HCT116 (cell line): ENCODE data around the gene COA3. TPM values are rescaled to one million over a fixed set of nuclear protein-coding genes. Genes with fewer than 3 reads are reported as not detected.

ENCODE experiments used
- ATAC-seq: fragments of 200-7000 bp; cut with Tn5 transposase; 2 replicates; pipeline ENCODE4 v1.9.1; 2020; ENCODE audit warnings: mild to moderate bottlenecking, moderate library complexity
- BruUV-seq: library from RNA; stranded (reverse); fragments of 400-500 nt; replicated peaks from 2 replicates; lab custom pipeline; 2021; lab: Mats Ljungman, UMichigan
- CTCF ChIA-PET: fragments of 300-600 bp; sonication (Branson Sonifier 250); formaldehyde crosslinking; loops from one replicate; lab custom pipeline; 2021; ENCODE audit warnings: antibody characterized with exemption; lab: Charles Lee
- POLR2A ChIA-PET: fragments of 300-600, 350-600 bp; sonication (Branson Sonifier 250); formaldehyde crosslinking; loops from one replicate; lab custom pipeline; 2021; ENCODE audit warnings: antibody characterized with exemption; lab: Charles Lee
- RAD21 ChIA-PET, 2 experiments: fragments of 300-600 bp; sonication (Branson Sonifier 250); formaldehyde crosslinking; loops; one replicate each; lab custom pipeline; 2023; ENCODE audit warnings: low total read pairs in 2 of 2; ENCODE audit not compliant: uncharacterized antibody in 2 of 2, unreplicated experiment in 2 of 2, low non-redundant PET in 1 of 2; lab: Charles Lee
- DNase-seq: peaks from one replicate; pipeline ENCODE4 v3.0.0-alpha.2; 2010; ENCODE audit warnings: low read depth, low spot score
- H2AFZ ChIP-seq: fragments of 200-600 bp; shearing (Covaris generic), sonication (generic); 2 replicates; pipeline ENCODE4 v1.6.1; 2017; ENCODE audit warnings: low read depth, mixed run types, mixed read lengths, antibody characterized with exemption, low read length; ENCODE audit not compliant: poor library complexity, severe bottlenecking
- H3K27ac ChIP-seq: 2 replicates; pipeline ENCODE4 v1.5.1; 2012; ENCODE audit warnings: low read depth, low read length
- H3K27me3 ChIP-seq: fragments of 200-600 bp; sonication (generic); 2 replicates; pipeline ENCODE4 v1.6.1; 2016; ENCODE audit warnings: mixed run types, low read length, mixed read lengths; ENCODE audit not compliant: insufficient read depth
- H3K36me3 ChIP-seq, 2 experiments: fragments of 200-500 bp in 1 of 2; fragments of 200-600 bp in 1 of 2; sonication (Bioruptor generic) in 1 of 2; sonication (generic) in 1 of 2; 2 replicates each; pipeline versions ENCODE4 v1.5.1 to v1.6.1; 2014 to 2016; ENCODE audit warnings: low read length in 2 of 2, inconsistent platforms in 1 of 2, mixed read lengths in 1 of 2, mixed run types in 1 of 2; ENCODE audit not compliant: insufficient read depth in 2 of 2, control insufficient read depth in 1 of 2
- H3K4me1 ChIP-seq, 2 experiments: fragments of 200-600 bp in 1 of 2; sonication (generic) in 1 of 2; 2 replicates each; pipeline versions ENCODE4 v1.5.1 to v1.6.1; 2012 to 2017; ENCODE audit warnings: low read length in 2 of 2, inconsistent platforms in 1 of 2, mild to moderate bottlenecking in 1 of 2, mixed read lengths in 1 of 2, mixed run types in 1 of 2, moderate library complexity in 1 of 2; ENCODE audit not compliant: insufficient read depth in 2 of 2, control insufficient read depth in 1 of 2
- H3K4me2 ChIP-seq: fragments of 200-600 bp; sonication (generic); 2 replicates; pipeline ENCODE4 v1.6.1; 2017; ENCODE audit warnings: mixed run types, low read length, mixed read lengths
- H3K4me3 ChIP-seq, 2 experiments: fragments of 200-600 bp in 1 of 2; sonication (generic) in 1 of 2; replicated peaks in 1 of 2; 2 replicates each; pipeline ENCODE4 v1.5.1; 2011 to 2016; ENCODE audit warnings: low read length in 2 of 2, control low read depth in 1 of 2, low read depth in 1 of 2, mild to moderate bottlenecking in 1 of 2, mixed read lengths in 1 of 2, mixed run types in 1 of 2
- H3K79me2 ChIP-seq: fragments of 200-600 bp; sonication (generic); 2 replicates; pipeline ENCODE4 v1.6.1; 2017; ENCODE audit warnings: mild to moderate bottlenecking, mixed run types, low read length, moderate library complexity, mixed read lengths; ENCODE audit not compliant: insufficient read depth
- H3K9ac ChIP-seq: fragments of 200-600 bp; sonication (generic); 2 replicates; pipeline ENCODE4 v1.6.1; 2016; ENCODE audit warnings: low read length, mixed read lengths
- H3K9me2 ChIP-seq: fragments of 200-600 bp; sonication (generic), shearing (Covaris generic); 2 replicates; pipeline ENCODE4 v1.6.1; 2017; ENCODE audit warnings: mixed run types, mild to moderate bottlenecking, moderate library complexity; ENCODE audit not compliant: insufficient read depth
- H3K9me3 ChIP-seq, 2 experiments: fragments of 200-500 bp in 1 of 2; fragments of 200-600 bp in 1 of 2; sonication (Bioruptor generic) in 1 of 2; sonication (generic) in 1 of 2; 2 replicates each; pipeline ENCODE4 v1.6.1; 2014 to 2017; ENCODE audit warnings: low read length in 2 of 2, mixed read lengths in 2 of 2, inconsistent platforms in 1 of 2, low read depth in 1 of 2, mild to moderate bottlenecking in 1 of 2, mixed run types in 1 of 2, moderate library complexity in 1 of 2; ENCODE audit not compliant: control insufficient read depth in 1 of 2, insufficient read depth in 1 of 2
- H4K20me1 ChIP-seq: fragments of 200-600 bp; sonication (generic), shearing (Covaris generic); 2 replicates; pipeline ENCODE4 v1.6.1; 2017; ENCODE audit warnings: mixed run types, mild to moderate bottlenecking, moderate library complexity; ENCODE audit not compliant: insufficient read depth
- EGR1 ChIP-seq: IDR thresholded peaks from 2 replicates; pipeline ENCODE4 v1.6.1; 2012; ENCODE audit warnings: low read depth
- ELF1 ChIP-seq: IDR thresholded peaks from 2 replicates; pipeline ENCODE4 v1.6.1; 2012; ENCODE audit warnings: low read depth, borderline replicate concordance
- EZH2phosphoT487 ChIP-seq: fragments of 200-600 bp; IDR thresholded peaks from 2 replicates; pipeline ENCODE4 v1.6.1; 2018; ENCODE audit warnings: antibody characterized with exemption, borderline replicate concordance
- POLR2A ChIP-seq: IDR thresholded peaks from 2 replicates; pipeline ENCODE4 v1.7.0; 2011; ENCODE audit warnings: borderline replicate concordance; ENCODE audit not compliant: insufficient read depth, insufficient read length; ENCODE audit errors: extremely low read depth
- POLR2AphosphoS5 ChIP-seq: IDR thresholded peaks from 2 replicates; pipeline ENCODE4 v1.6.1; 2011; ENCODE audit warnings: mild to moderate bottlenecking, low read depth, low read length, moderate library complexity
- RAD21 ChIP-seq: IDR thresholded peaks from 2 replicates; pipeline ENCODE4 v1.6.1; 2012; ENCODE audit warnings: low read depth, mild to moderate bottlenecking
- SIN3A ChIP-seq: IDR thresholded peaks from 2 replicates; pipeline ENCODE4 v1.6.1; 2012; ENCODE audit warnings: low read depth
- SP1 ChIP-seq: IDR thresholded peaks from 2 replicates; pipeline ENCODE4 v1.6.1; 2012; ENCODE audit warnings: low read depth
- SRF ChIP-seq: IDR thresholded peaks from 2 replicates; pipeline ENCODE4 v1.6.1; 2012; ENCODE audit warnings: low read depth
- TCF7L2 ChIP-seq: IDR thresholded peaks from 2 replicates; pipeline ENCODE4 v1.7.0; 2011; ENCODE audit warnings: borderline replicate concordance, inconsistent platforms; ENCODE audit not compliant: insufficient read depth, insufficient read length; ENCODE audit errors: extremely low read depth
- ZFX ChIP-seq: fragments of 450-650 bp; IDR thresholded peaks from 2 replicates; pipeline ENCODE4 v1.6.1; 2017
- intact Hi-C: fragments of 100-400 bp; cut with micrococcal nuclease; formaldehyde crosslinking; loops from 2 replicates; pipeline ENCODE4 v1.10.0; 2022
- total RNA-seq: library from RNA; stranded (reverse); gene quantifications from one replicate; pipeline ENCODE4 v1.2.1, GENCODE V29; 2021; ENCODE audit not compliant: unreplicated experiment
- TF ChIP-seq, protein P1 (sequence below), 3 experiments: fragments of 200-600 bp in 1 of 3; sonication (generic) in 1 of 3; IDR thresholded peaks in 2 of 3; conservative IDR thresholded peaks in 1 of 3; 2 replicates each; pipeline ENCODE4 v1.5.1; 2012 to 2017; ENCODE audit warnings: low read depth in 2 of 3, low read length in 2 of 3, antibody characterized with exemption in 1 of 3, borderline replicate concordance in 1 of 3, control low read depth in 1 of 3, mild to moderate bottlenecking in 1 of 3, mixed read lengths in 1 of 3, mixed run types in 1 of 3, moderate library complexity in 1 of 3; ENCODE audit not compliant: insufficient read depth in 1 of 3
- TF ChIP-seq, protein P2 (sequence below): IDR thresholded peaks from 2 replicates; pipeline ENCODE4 v1.6.1; 2012
- TF ChIP-seq, protein P3 (sequence below): IDR thresholded peaks from 2 replicates; pipeline ENCODE4 v1.6.1; 2012; ENCODE audit warnings: low read depth

The COA3 gene
- total RNA-seq, 1 experiment from 2014 or later = 37.1 TPM

DNA sequence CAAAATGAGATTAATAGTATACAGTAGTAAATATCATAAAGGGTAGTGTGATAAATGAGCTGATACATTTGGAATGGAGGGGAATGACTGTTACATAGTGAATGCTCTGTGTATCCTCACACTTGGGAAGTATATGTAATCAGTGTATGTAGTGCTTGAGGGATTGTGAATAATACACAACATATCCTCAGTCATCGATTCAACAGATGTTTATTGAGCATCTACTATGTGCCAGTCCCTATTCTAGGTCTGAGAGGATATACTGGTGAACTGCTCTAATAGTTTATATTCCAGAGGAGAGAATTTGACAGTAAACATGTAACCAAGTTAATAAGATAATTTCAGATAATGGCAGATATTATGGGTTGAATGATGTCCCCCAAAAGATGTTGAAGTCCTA, 29.0 kb upstream of the COA3 start:
- intact Hi-C loops = no loop called here
- TF ChIP-seq TCF7L2 (no peak), ZFX (no peak), POLR2AphosphoS5 (no peak), RAD21 (no peak), SP1 (no peak), ELF1 (no peak), SRF (no peak), EZH2phosphoT487 (no peak), POLR2A (no peak), SIN3A (no peak), EGR1 (no peak)
- TF ChIP-seq, protein P1, sequence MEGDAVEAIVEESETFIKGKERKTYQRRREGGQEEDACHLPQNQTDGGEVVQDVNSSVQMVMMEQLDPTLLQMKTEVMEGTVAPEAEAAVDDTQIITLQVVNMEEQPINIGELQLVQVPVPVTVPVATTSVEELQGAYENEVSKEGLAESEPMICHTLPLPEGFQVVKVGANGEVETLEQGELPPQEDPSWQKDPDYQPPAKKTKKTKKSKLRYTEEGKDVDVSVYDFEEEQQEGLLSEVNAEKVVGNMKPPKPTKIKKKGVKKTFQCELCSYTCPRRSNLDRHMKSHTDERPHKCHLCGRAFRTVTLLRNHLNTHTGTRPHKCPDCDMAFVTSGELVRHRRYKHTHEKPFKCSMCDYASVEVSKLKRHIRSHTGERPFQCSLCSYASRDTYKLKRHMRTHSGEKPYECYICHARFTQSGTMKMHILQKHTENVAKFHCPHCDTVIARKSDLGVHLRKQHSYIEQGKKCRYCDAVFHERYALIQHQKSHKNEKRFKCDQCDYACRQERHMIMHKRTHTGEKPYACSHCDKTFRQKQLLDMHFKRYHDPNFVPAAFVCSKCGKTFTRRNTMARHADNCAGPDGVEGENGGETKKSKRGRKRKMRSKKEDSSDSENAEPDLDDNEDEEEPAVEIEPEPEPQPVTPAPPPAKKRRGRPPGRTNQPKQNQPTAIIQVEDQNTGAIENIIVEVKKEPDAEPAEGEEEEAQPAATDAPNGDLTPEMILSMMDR (IDR thresholded peaks at IDR 0.05 in 2 of 3, conservative IDR thresholded peaks at IDR 0.05 in 1 of 3; ENCODE audit: borderline replicate concordance in 1 of 3, insufficient read depth in 1 of 3, low read depth in 2 of 3, low read length in 2 of 3) = no peak
- TF ChIP-seq, protein P2, sequence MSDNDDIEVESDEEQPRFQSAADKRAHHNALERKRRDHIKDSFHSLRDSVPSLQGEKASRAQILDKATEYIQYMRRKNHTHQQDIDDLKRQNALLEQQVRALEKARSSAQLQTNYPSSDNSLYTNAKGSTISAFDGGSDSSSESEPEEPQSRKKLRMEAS = no peak
- TF ChIP-seq, protein P3, sequence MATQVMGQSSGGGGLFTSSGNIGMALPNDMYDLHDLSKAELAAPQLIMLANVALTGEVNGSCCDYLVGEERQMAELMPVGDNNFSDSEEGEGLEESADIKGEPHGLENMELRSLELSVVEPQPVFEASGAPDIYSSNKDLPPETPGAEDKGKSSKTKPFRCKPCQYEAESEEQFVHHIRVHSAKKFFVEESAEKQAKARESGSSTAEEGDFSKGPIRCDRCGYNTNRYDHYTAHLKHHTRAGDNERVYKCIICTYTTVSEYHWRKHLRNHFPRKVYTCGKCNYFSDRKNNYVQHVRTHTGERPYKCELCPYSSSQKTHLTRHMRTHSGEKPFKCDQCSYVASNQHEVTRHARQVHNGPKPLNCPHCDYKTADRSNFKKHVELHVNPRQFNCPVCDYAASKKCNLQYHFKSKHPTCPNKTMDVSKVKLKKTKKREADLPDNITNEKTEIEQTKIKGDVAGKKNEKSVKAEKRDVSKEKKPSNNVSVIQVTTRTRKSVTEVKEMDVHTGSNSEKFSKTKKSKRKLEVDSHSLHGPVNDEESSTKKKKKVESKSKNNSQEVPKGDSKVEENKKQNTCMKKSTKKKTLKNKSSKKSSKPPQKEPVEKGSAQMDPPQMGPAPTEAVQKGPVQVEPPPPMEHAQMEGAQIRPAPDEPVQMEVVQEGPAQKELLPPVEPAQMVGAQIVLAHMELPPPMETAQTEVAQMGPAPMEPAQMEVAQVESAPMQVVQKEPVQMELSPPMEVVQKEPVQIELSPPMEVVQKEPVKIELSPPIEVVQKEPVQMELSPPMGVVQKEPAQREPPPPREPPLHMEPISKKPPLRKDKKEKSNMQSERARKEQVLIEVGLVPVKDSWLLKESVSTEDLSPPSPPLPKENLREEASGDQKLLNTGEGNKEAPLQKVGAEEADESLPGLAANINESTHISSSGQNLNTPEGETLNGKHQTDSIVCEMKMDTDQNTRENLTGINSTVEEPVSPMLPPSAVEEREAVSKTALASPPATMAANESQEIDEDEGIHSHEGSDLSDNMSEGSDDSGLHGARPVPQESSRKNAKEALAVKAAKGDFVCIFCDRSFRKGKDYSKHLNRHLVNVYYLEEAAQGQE = no peak
- Histone ChIP-seq H3K9me2 (no peaks in the 10 kb centered on the region), H3K9ac (no peak overlapping the region), H3K27ac (no peak overlapping the region), H4K20me1 (no peaks in the 10 kb centered on the region), H3K4me3 (no peak overlapping the region), H3K4me2 (no peak overlapping the region), H3K9me3 (no peaks in the 10 kb centered on the region), H3K79me2 (peaks cover 16% of the 10 kb centered on the region), H2AFZ (no peak overlapping the region), H3K27me3 (no peaks in the 10 kb centered on the region), H3K4me1 (peaks cover 7 to 24% of the 10 kb centered on the region in 2 experiments; a peak in 2 of 4 replicates), H3K36me3 (no peaks in the 10 kb centered on the region)
- no peak for DNase-seq
- ATAC-seq = no peak
- ChIA-PET CTCF (no interaction called here), POLR2A (no interaction called here), RAD21 (no interaction called here)
- no TSS peak for BruUV-seq
